Measurements from ENCODE around the gene MN1.

Gene MN1

DNA sequence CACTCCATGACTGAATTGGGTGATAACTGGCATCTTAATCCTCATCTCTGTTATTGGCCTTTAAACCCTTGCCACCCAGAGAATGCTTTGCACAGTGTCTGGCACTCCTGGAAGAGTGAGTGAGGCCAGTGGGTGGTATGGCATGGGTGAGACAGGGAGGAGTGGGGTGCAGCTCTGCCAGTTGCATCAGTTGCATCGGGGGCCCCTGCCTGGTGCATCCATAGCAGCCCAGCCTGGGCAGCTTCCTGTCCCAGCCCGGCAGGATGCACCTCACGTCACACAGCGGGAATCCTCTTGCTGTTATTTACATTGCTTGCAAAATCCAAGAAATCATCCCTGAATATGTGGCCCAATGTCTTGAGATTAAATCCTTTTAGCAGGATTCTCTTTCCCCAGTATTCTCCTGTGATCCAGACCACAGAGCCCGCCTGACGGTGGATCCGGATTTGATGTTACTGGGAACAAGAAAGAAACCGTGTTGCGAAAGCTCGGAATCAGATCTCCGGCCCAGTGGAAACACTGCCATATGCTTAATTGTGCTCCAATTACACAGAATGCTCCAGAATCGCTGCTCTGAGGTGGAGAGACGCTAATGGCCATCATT lies 37.6 kb upstream of the MN1 start:
- TF ChIP-seq, protein P1, sequence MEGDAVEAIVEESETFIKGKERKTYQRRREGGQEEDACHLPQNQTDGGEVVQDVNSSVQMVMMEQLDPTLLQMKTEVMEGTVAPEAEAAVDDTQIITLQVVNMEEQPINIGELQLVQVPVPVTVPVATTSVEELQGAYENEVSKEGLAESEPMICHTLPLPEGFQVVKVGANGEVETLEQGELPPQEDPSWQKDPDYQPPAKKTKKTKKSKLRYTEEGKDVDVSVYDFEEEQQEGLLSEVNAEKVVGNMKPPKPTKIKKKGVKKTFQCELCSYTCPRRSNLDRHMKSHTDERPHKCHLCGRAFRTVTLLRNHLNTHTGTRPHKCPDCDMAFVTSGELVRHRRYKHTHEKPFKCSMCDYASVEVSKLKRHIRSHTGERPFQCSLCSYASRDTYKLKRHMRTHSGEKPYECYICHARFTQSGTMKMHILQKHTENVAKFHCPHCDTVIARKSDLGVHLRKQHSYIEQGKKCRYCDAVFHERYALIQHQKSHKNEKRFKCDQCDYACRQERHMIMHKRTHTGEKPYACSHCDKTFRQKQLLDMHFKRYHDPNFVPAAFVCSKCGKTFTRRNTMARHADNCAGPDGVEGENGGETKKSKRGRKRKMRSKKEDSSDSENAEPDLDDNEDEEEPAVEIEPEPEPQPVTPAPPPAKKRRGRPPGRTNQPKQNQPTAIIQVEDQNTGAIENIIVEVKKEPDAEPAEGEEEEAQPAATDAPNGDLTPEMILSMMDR (IDR thresholded peaks at IDR 0.05; ENCODE audit: control insufficient read depth, extremely low read depth, insufficient read depth), result no peak
- no peak for DNase-seq (ENCODE audit: low read depth)
- no peak overlapping the region for H3K4me3 ChIP-seq (ENCODE audit: low read depth, low read length)

DNA sequence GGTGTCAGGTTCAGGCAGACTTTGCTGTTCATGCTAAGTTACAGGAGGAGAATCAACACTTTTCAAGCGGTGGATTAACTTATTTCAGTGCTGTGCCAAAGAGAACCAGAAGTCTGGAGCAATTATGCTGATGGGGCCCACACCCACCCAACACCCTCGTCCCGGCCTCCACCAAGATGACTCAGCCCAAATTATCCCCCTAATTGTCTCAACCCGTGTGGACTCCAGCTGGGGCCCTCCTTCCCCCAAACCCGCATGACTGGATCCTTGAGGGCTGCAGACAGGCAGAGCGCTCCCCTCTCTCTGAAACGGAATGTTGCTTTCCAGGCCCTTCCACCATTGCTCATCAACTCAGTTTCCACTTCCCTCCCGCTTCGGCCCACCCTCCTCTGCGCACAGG lies 34.6 kb upstream of the MN1 start:
- no peak for DNase-seq (ENCODE audit: low read depth)
- TF ChIP-seq, protein P1 (IDR thresholded peaks at IDR 0.05; ENCODE audit: control insufficient read depth, extremely low read depth, insufficient read depth), result no peak
- no peak overlapping the region for H3K4me3 ChIP-seq (ENCODE audit: low read depth, low read length)

DNA sequence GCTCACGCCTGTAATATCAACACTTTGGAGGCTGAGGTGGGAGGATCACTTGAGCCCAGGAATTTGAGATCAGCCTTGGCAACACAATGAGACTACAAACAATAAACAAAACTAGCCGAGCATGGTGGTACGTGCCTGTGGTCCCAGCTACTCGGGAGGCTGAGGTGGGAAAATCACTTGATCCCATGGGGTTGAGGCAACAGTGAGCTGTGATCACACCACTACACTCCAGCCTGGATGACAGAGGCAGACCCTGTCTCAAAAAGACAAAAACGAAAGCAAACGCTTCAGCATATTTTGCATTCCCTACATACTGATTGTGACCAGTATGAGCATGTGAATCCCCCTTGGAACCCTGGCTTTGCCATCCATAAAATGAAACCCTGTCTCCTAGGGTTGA lies 33.9 kb upstream of the MN1 start:
- H3K4me3 ChIP-seq (ENCODE audit: low read depth, low read length), result no peak overlapping the region
- DNase-seq (ENCODE audit: low read depth), result no peak
- TF ChIP-seq, protein P1 (IDR thresholded peaks at IDR 0.05; ENCODE audit: control insufficient read depth, extremely low read depth, insufficient read depth), result no peak

DNA sequence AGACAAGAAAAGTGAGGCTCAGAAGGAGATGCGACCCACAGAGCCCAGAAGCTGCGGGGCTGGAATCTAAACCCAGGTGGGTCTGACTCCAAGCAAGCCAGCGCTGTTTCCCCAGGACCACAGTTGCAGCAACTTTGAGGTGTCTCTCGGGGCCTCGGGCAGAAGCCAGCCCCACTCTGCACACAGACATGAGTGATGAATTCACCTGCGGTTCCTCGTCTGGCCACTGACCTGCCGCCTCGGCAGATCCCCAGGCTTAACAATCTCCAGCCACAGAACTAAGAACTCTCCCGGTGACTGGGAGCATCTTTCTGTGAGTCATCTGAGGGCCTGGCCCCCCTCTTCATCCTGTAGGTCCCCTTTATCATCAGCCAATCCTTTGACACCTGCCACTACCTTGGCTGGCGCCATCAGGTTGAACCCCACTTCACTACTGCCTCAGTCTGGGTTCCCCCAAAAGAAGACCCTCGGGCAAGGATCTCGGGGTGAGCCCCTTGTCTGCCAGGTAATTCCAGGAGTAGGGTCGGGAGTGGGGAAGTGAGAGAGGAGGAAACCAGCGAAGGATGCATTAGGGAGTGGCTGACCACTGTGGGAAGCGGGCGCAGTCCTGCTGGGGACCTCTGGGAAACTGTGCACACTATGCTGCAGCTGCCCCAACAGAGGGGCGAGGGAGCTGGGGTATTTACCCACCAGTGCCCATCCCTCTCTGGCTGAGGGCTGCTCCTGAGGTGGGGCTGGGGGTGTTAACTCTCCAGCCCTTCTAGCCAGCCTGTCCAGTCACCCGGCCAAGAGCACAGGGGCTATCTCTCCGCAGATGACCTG lies 33.0 kb upstream of the MN1 start:
- no peak for DNase-seq (ENCODE audit: low read depth)
- TF ChIP-seq, protein P1 (IDR thresholded peaks at IDR 0.05; ENCODE audit: control insufficient read depth, extremely low read depth, insufficient read depth), result no peak
- no peak overlapping the region for H3K4me3 ChIP-seq (ENCODE audit: low read depth, low read length)

DNA sequence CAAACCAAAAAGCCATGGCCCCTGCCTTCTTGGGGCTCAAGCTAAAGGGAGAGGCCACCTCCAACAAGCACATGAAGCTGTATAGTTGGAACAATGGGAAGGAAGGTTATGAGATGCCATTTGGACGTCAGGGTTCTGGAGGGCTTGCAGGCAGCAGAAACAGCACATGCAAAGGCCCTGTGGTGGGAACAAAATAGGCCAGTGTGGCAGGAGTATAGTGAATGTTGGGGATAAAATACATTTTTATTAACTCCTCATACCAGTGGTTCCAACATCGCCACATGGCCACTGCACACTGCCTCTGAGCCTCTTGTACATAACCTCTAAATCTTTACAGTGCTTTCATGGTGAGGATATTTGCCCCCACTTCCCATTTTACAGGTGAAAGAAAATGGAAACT lies 32.2 kb upstream of the MN1 start:
- TF ChIP-seq, protein P1 (IDR thresholded peaks at IDR 0.05; ENCODE audit: control insufficient read depth, extremely low read depth, insufficient read depth), result no peak
- no peak for DNase-seq (ENCODE audit: low read depth)
- no peak overlapping the region for H3K4me3 ChIP-seq (ENCODE audit: low read depth, low read length)

DNA sequence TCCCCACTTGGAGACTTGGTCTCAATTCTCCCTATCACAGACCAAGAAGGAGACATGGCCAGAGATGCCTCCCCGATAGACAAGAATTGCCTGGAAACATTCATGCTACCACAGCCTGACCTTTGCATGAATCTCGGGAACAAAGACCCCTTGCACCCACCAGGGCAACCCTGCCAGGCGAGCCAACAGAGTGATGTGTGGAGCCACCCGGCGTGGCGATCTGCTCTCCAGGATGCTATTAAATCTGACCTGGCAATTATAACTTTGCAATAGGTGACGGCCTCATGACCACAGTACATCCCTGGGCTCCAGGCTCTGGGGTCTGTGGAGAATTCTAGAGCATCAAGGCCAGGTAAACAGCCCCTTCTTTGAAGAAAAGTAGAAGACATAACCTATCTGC lies 31.1 kb upstream of the MN1 start:
- TF ChIP-seq, protein P1 (IDR thresholded peaks at IDR 0.05; ENCODE audit: control insufficient read depth, extremely low read depth, insufficient read depth), result no peak
- no peak overlapping the region for H3K4me3 ChIP-seq (ENCODE audit: low read depth, low read length)
- no peak for DNase-seq (ENCODE audit: low read depth)

All from LNCaP clone FGC (cell line).